GDM1 (cell line): ENCODE measurements around the gene FCRLB.
"Not testable (repeated sequence)": the region's sequence is repeated elsewhere in the genome, so short reads cannot be mapped to it uniquely, and the experiment has no call there.

ENCODE experiments used
- DNase-seq: peaks from one replicate; lab custom pipeline; 2025; lab: John Stamatoyannopoulos, UW

The FCRLB gene, protein sequence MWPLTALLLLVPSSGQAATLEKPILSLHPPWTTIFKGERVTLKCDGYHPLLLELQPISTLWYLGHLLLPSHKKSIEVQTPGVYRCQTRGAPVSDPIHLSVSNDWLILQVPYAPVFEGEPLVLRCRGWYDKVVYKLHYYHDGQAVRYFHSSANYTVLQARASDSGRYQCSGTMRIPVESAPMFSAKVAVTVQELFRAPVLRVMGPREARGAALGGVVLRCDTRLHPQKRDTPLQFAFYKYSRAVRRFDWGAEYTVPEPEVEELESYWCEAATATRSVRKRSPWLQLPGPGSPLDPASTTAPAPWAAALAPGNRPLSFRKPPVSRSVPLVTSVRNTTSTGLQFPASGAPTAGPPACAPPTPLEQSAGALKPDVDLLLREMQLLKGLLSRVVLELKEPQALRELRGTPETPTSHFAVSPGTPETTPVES

DNA sequence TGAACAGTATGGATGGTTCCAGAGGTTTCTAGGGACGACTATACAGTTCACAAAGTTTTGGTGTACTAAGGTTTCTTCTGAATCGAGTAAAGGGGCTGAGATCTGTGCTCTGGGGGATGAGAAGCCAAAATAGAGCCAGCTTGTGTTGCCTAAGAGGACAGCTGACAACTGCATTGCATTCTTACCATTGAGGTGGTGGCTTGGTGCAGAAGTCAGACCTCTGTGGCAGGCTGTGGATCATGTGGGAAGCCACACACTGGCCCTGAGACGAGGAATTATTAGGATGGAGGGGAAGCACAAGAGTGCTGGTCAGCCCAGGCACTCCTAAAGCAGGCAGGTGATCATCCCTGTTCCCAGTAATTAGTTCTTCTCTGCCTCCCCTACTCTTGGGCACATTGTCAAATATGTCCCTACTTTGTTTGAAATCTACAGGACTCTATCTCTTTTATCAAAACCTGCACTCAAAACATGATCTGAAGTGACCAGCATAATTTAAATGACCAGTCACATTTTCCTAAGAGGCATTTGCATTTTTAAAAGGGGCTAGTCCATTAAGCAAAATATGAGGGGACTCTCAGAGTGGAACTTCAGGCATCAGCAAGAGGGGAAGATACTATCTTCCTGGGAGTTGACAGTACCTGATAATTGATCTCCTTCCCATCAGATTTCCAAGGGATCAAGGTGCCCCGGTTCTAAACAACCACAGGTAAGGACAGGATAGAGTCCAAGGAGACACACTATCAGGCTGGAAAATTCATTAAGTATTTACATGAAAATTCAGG, at the start of gene FCRLB:
TSS of gene FCRLB (plus strand) at position 589 of the 782 bp plus-strand sequence. CDS start 1,129 bp downstream, outside the sequence.
- DNase-seq = no peak

DNA sequence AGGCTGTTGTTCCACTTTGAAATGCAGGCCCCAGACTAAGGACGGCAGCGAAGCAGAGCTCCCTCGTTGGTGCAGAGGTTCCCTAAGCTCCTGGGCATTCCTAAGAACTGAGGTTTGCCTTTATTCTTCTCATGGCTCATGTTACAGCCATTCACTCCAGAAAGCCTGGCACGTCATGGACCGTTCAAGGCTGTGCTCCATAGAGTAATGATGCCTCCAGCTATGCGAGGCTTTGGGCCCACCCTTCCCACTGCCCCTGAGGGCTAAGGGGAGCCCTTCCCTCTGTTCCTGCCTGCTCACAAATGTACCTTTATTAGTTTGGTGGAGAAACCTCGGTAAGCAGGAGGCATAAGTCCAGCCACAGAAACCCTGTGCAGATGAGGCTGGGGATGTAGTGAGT, 47.9 kb upstream of the FCRLB start:
- not testable (repeated sequence) for DNase-seq

DNA sequence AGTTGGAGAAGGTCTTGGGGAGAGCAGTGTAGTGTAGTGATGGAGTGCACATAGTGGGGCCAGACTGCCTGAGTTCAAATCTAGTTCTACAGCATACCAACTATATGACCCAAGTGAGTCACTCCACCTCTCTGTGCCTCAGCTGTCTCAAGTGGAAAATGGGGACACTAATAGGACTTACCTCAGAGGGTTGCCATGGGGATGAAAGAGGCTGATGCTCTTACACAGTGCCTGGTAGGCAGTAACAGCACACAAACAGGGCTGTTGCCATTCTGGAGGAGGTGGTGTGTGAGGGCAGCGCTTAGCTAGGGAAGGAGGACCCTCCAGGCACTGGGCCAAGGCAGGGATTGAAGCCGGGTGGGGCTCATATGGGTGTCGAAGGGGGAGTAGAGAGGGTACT, 46.9 kb upstream of the FCRLB start:
- not testable (repeated sequence) for DNase-seq

DNA sequence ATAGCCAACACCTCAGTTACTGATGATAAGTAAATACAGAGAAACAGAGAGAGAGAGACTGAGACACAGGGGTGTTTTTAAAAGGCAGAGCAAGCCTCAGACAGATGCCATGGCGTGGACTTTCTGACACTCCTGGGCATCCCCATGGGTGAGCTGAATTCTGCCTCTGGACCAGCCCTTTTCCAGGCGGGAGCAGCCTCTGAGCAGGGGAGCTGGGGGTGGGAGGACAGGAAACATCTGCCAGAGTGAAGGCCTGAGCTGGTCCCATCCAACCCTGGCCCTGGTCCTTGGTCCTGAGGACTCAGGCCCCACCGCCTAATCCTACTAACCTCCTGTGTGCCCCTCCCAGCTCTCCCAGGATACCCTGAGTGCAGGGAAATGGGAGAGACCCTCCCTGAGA, 46.4 kb upstream of the FCRLB start:
- DNase-seq = not testable (repeated sequence)

DNA sequence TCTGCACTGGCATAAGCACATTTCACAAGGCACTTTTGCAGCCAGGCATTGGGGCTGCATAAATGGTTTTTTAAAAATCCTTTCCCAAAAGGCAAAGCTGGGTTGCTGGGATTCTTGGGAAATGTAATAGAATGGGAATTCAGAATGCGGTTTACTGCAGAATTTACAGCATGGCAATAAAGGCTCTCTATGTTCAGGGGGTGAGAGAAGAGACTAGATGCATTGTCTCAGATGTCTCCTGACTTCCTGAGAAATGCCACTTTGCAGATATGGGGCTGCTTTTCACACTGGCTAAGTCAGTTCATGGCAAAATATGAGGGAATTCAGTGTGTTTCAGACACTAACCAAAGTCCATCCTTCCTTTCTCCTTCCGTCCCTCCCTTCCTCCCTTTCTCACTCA, 44.9 kb upstream of the FCRLB start:
- no peak for DNase-seq

DNA sequence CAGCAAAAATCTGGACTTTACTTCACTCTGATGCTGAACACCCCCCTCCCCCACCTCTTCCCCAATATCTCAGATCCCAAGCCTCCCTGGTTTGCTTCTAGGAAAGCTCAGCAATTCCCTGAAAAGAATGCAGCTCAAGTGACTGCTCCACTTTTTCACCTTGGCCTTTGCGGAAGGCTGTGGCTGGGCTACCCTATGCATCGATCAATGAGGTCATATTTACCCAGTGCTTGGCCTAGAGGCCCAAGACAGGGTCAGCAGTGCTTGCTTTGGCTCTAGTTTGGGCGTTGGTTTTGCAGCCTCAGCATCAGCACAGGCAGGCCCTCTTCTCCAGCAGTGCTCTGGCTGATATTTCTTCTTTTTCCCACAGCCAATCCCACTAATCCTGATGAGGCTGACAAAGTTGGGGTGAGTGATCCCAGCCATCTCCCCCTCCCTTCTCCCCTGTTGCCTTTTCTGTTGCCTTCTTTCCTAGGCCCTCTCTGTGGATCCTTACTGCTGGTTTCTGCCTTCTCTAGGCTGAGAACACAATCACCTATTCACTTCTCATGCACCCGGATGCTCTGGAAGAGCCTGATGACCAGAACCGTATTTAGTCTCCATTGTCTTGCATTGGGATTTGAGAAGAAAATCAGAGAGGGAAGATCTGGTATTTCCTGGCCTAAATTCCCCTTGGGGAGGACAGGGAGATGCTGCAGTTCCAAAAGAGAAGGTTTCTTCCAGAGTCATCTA, 44.2 kb upstream of the FCRLB start:
- no peak for DNase-seq

DNA sequence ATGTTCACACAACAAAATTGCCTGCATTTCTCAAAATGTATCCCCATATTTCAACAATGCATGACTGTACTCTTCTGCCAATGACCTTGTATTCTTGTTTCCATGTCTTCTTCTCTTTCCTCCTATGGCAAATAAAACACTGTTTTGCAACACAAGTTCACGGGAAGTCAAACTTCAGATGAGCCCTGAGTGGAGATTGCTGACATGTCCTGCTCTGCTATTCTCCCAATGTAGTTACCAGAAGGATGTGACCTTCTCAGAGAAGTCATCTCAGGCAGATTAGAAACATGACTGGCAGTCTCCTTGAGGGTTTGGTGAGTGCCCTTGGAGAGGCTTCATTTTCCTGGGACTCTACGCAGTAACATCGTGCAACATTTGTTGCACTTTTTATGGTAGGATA, 42.8 kb upstream of the FCRLB start:
- no peak for DNase-seq

DNA sequence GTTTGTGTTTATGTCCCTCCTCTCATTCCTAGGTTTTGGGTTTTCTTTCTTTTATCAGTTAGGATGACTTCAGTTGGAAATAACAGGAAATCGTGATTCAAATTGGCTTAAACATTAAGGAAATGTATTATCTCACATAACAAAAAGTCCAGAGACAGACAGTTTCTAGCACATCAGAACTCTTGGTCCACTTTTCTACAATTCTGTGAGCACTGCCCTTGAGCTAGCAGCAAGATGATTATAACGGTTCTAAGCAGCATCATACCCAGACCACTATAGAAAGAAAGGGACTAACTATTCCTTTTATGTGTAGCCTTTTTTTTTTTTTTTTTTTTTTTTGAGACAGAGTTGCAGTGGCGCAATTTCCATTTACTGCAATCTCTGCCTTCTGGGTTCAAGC, 39.5 kb upstream of the FCRLB start:
- DNase-seq = no peak

DNA sequence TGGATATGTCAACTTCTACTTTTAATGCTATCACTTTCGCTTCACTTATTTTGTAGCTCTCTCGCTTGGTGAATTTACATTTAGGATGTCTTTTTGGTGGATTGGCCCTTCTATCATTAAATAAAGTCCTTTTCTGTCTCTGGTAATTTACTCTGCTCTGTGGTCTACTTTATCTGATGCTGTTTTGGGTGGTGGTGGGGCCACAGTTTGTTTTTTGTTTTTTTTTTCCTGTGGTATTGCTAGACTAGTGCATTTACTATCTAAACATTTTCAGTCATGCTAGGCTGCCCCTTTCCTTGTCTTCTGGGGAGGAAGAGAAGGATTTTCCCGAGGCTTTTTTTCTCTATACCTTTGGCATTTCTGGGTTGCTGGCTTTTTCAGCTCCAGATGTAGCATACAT, 32.4 kb upstream of the FCRLB start:
- DNase-seq = no peak

DNA sequence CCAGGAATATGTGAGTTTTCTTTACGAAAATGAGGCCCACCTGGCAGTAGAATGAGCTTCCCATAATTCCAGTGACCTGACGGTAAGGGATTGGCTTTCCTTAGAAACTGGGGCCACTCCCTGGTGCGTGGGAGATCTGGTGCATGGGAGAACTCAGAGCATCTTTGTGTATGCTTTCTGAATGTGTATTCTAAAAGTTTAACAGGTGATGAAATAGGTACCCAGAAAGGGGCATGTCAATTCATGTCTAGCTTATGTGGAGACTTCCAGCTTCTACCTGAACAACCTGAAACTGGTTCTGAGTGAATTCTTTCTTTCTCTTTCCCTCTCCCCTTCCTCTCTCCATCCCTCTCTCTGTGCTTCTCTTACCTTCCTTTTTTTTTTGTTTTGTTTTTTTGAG, 29.5 kb upstream of the FCRLB start:
- DNase-seq = no peak

DNA sequence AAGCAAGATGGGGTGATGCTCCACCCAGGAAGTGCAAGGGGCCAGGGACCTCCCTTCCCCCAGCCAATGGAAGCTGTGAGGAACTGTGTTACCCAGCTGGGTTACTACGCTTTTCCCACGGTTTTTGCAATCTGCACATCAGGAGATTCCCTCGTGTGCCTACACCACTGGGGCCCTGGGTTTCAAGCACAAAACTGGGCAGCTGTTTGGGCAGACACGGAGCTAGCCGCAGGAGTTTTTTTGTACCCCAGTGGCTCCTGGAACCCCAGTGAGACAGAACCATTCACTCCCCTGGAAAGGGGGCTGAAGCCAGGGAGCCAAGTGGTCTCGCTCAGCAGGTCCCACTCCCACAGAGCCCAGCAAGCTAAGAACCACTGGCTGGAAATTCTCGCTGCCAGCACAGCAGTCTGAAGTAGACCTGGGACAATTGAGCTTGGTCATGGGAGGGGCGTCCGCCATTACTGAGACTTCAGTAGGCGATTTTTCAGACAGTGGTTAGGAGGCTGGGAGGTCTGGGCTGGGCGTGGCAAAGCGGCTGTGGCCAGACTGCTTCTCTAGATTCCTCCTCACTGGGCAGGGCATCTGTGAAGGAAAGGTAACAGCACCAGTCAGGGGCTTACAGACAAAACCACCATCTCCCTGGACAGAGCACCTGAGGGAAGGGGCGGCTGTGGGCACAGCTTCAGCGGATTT, 28.2 kb upstream of the FCRLB start:
- DNase-seq = not testable (repeated sequence)

DNA sequence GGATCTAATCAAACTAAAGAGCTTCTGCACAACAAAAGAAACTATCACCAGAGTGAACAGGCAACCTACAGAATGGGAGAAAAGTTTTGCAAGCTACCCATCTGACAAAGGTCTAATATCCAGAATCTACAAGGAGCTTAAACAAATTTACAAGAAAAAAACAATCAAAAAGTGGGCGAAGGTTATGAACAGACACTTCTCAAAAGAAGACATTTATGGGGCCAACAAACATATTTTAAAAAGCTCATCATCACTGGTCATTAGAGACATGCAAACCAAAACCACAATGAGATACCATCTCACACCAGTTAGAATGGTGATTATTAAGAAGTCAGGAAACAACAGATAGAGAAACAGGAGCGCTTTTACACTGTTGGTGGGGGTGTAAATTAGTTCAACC, 23.0 kb upstream of the FCRLB start:
- not testable (repeated sequence) for DNase-seq

DNA sequence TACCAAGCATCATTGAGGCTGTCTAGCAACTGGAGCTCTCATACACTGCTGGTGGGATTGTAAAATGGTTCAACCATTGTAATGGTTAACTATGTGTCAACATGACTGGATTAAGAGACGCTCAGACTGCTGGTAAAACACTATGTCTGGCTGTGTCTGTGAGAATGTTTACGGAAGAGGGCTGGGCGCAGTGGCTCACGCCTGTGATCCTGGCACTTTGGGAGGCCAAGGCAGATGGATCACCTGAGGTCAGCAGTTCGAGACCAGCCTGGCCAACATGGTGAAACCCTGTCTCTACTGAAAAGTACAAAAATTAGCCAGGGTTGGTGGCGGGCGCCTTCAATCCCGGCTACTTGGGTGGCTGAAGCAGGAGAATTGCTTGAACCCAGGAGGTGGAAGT, 19.1 kb upstream of the FCRLB start:
- DNase-seq = no peak

DNA sequence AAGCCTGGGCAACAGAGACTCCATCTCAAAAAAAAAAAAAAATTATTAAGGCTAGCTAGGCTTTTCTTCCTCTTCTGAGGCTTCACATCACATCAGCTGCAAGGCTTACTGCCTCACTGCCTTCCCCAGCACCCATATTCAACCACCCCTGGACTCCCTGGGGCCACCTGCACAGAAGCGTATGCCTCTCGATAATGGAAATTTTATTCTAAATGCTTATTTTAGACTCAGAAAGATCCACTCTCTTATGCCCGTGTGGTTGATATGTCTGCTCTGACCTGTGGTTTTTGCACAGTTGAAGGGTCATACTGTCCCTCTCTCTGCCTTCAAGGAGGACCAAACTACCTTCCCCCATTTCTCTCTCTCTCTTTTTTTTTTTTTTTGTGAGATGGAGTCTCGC, 15.8 kb upstream of the FCRLB start:
- DNase-seq = no peak

DNA sequence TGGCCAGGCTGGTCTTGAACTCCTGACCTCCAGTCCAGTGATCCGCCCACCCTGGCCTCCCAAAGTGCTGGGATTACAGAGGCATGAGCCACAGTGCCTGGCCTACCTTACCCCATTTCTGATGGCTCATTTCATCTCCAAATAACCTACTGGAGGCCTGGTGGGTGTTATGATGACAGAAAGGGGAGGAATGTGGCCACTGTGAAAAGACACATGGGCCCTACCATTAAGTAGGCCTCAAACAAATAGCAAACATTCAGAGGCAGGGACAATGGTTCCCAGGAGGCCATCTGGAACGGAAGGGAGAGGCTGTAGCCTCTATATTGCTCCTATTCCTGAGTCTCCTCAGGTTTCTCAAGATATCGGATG, 15.2 kb upstream of the FCRLB start:
- DNase-seq = no peak

DNA sequence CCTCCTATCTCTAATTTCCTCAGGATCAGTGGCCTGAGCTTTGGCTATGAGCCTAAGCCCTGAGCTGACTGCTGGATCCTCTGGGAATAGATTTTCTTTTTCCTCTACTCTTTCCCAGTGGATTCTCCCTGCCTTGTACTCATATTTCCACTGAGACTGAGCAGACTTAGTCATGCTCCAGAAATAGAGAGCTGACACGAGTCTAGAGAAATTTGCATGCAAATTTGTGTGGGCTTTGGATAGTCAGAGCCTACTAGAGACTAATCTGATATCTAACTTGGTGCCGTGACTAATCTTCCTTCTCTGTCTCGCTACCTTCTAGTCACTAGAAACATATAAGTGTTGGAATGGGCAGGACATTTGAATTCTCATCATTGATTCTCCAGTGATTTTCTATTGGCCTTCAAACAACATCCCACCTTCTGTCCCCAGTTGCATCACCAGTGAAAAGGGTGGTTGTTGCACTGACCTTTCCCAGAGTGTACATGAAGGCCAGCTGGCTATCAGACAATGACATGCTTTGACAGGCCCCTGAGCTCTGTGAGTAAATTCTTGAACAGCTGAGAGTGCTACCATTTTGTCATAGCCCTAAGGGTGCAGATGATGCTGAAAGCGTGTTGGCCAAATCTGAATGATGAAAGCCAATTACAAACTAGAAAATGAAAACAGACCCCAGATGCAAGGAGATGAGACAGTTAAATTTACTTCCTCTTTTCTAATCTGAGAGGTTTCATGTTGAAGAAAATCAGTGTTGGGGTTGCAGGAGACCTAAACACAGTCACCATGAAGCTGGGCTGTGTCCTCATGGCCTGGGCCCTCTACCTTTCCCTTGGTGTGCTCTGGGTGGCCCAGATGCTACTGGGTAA, 14.6 kb upstream of the FCRLB start, which contains the start of gene FCRLA:
TSS of gene FCRLA (plus strand) at position 748 of the 866 bp plus-strand sequence. CDS start at position 784, 36 bp downstream.
- DNase-seq = no peak

DNA sequence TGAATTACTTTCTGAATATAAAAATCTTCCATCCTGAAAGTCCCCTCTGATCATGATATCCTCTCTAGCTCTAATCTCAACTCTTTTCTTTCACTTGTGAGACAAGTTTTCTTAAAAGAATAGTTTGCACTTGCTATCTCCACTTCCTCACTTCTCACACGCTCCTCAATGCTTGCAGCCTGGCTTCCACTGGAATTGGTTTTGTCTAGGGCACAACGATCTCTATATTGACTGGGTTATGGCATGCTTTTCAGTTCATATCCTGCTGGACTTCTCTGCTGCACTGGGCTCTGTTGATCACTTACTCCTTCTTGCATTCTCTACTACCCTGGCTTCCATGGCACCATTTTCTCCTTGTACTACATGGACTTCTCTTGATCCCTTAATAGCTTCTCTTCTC, 13.8 kb upstream of the FCRLB start:
- no peak for DNase-seq

DNA sequence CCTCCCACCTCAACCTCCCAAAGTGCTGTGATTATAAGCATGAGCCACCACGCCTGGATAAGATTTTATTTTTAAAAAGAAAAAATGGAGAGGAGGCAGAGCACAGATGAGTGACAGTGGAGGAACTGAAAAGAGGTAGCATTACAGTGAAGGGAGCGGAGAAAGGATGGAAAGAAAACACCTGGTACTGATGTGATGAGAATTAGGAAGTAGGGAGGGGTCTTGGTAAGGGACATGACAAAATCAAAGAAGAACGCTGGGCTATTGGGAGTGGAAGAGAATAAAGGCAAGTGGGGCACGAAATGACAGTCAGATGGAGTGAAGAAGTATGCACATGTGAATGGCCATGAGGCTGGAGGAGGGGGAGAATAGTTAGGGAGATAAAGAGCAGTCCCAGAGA, 12.0 kb upstream of the FCRLB start:
- no peak for DNase-seq

DNA sequence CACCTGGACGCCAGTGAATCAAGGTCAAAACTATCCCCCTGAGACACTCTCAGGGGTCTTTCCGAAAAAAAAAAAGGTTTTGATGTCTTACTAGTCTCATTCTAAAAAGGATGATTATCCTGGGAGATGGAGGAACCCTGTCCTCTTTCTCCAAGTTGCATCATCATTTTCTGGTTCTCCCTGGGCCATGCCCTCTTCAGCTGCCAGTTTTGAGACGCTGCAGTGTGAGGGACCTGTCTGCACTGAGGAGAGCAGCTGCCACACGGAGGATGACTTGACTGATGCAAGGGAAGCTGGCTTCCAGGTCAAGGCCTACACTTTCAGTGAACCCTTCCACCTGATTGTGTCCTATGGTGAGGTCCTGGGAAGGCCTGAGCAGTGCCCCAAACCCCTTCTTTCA, 10.8 kb upstream of the FCRLB start:
- DNase-seq = no peak

DNA sequence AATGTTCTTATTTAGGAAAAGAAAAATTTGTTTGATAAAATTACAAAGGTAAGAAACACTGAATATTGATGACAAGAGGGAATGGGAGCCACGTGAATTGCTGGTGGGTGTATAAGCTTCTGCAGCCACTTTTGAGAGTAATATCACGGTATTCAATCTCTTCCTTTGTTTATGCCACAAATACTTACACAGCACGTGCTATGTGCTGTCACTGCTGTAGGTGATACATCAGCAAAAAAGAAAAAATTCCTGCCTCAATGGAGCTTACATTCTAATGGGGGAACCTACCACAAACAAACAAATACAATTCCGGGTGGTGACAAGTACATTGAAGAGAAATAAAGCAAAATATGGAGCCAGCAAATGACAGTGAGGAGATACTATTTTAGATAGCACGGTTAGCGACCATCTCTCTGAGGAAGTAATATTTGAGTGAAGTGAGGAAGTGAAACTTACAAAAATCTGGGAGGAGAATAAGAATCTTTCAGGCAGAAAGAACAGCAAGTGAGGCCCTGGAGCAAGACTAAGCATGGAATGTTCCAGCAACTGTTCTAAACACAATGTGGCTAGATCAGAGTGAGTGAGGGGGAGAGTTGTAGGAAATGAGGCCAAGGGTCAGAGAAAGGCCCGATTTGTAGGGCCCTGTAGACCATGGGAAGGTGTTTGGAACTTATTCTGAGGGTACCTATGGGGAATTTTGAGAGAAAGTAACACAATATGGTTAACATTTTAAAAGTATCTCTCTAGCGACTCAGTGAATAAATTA, 2.6 kb upstream of the FCRLB start:
- no peak for DNase-seq
